ENCODE data around the gene DDX24.
A peak's percentile ranks its signal among the peaks of the same experiment; 100 is the strongest.

Gene DDX24

DNA sequence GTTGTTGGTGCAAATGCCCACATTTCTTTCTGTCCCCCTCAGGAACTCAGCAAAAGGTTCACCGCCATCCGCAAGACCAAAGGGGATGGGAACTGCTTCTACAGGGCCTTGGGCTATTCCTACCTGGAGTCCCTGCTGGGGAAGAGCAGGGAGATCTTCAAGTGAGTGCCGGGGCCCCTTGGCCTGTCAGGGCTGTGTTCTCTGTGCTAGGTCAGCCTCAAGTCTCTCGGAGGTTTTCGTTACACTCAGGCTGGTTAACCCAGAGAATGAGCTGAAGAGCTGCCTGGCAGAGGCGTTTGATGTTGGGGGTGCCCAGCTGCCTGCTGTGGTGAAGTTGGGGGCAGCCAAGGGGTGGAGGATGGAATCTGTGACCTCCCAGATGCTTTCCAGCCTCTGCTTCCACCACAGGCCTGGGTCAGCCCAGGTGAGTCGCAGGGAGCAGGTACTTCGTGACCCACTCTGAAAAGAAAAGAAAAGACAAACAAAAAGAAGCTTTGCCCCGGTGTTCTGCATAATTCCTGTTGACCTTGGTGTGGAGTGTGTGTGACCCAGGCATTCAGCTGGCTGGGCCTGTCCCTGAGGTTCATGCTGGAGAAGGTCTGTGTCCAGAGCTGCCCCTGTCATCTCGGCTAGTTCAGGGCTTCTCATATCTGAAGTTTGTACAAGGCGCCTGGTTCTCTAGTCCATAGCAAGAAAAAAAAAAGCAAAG lies 41.9 kb downstream of the DDX24 start:
- in situ Hi-C loops (cut with MboI; ENCODE audit: low sequenced_read_pairs, unreplicated experiment): loop anchor here (10.0 kb wide), 1 partner anchor 96 kb away; no protein-coding TSS in a partner anchor
- TF ChIP-seq, protein P1, sequence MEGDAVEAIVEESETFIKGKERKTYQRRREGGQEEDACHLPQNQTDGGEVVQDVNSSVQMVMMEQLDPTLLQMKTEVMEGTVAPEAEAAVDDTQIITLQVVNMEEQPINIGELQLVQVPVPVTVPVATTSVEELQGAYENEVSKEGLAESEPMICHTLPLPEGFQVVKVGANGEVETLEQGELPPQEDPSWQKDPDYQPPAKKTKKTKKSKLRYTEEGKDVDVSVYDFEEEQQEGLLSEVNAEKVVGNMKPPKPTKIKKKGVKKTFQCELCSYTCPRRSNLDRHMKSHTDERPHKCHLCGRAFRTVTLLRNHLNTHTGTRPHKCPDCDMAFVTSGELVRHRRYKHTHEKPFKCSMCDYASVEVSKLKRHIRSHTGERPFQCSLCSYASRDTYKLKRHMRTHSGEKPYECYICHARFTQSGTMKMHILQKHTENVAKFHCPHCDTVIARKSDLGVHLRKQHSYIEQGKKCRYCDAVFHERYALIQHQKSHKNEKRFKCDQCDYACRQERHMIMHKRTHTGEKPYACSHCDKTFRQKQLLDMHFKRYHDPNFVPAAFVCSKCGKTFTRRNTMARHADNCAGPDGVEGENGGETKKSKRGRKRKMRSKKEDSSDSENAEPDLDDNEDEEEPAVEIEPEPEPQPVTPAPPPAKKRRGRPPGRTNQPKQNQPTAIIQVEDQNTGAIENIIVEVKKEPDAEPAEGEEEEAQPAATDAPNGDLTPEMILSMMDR (IDR thresholded peaks at IDR 0.05; ENCODE audit: borderline replicate concordance, control extremely low read depth, extremely low read depth, insufficient read depth, missing control alignments): no peak
- DNase-seq (ENCODE audit: low spot score): peak; percentile 17

DNA sequence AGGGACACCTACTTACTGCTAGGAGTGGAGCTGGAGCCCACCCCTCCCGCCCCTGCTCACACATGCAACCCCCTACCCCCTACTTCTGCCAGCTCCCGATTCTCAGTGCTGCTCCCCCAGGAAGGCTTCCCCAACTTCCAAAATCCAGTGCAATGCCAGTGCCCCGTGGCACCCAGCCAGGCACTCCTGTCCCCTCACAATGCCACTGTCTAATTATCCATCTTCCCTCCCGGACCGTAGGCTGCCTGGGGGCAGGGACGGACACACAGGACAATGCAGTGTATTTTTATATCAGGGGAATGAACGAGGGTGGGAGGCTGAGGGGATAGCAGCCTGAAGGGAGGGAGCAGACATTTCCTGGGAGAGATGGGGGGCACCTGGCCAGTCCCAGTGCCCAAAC lies 42.5 kb downstream of the DDX24 start:
- DNase-seq (ENCODE audit: low spot score): no peak
- in situ Hi-C loops (cut with MboI; ENCODE audit: low sequenced_read_pairs, unreplicated experiment): loop anchor here (10.0 kb wide), 1 partner anchor 96 kb away; no protein-coding TSS in a partner anchor
- TF ChIP-seq, protein P1 (IDR thresholded peaks at IDR 0.05; ENCODE audit: borderline replicate concordance, control extremely low read depth, extremely low read depth, insufficient read depth, missing control alignments): no peak

DNA sequence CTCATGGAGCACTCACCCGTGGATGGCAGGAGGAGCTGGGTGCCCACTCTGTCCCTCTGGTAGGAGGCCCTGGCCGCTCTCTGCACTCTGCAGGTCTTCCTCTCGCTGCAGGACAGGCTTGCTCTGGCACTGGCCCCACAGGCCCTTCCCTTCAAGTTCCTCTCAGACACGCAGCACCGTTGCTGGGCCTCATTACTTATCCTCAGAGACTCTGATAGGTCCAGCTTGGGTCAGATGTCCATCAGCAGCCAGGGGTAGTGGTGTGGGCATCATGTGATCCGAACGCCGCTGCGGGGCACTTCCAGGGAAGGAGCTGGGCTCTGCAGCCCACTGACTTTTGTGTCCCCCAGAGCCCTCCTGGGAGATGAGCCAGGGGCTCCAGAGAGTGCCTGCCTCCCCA lies 43.0 kb downstream of the DDX24 start:
- in situ Hi-C loops (cut with MboI; ENCODE audit: low sequenced_read_pairs, unreplicated experiment): loop anchor here (10.0 kb wide), 1 partner anchor 97 kb away; no protein-coding TSS in a partner anchor
- peak; percentile 10 for DNase-seq (ENCODE audit: low spot score)
- TF ChIP-seq, protein P1 (IDR thresholded peaks at IDR 0.05; ENCODE audit: borderline replicate concordance, control extremely low read depth, extremely low read depth, insufficient read depth, missing control alignments): no peak

DNA sequence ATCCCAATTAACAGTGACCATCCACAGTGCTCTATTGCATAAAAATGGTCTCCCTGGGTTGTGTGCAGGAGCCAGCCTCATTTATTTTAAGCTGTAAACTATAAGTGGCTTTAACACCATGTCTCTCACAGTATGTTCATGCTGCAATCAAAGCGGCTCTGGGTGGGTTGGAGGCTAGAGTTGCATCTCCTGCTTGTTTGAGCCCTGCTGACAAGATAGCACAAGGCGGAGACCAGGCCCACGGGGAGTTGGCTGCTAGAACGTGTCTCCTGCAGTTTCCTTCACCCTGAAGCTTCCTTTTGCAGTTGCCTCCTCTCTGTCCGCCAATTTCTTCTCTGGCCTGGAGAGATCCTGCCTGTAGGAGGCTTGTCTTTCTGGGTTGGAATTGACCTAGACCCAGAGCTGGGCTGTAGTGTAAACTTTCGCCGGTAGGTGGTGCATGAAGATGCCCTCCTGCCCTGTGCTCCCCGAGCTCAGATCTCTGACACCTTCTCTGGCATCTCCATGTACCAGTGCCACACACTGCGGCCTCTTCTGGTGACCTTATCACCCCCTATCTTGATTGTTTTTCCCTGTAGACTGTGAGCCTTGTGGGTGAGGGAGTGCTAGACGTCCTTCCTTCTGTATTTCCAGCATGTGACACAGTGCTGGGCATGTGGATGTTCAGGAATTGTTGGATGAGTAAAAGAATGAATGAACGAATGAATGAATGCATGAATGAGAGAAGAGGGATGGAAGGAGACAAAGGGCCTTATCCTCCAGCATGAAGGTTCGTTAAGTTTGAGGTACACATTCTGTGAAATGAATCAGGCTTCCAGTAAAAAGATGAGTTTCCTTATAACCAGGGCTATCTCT lies 44.5 kb downstream of the DDX24 start:
- TF ChIP-seq, protein P1 (IDR thresholded peaks at IDR 0.05; ENCODE audit: borderline replicate concordance, control extremely low read depth, extremely low read depth, insufficient read depth, missing control alignments): peak; percentile 84
- peak; percentile 83 for DNase-seq (ENCODE audit: low spot score)
- in situ Hi-C loops (cut with MboI; ENCODE audit: low sequenced_read_pairs, unreplicated experiment): loop anchor here (10.0 kb wide), 1 partner anchor 98 kb away; no protein-coding TSS in a partner anchor

DNA sequence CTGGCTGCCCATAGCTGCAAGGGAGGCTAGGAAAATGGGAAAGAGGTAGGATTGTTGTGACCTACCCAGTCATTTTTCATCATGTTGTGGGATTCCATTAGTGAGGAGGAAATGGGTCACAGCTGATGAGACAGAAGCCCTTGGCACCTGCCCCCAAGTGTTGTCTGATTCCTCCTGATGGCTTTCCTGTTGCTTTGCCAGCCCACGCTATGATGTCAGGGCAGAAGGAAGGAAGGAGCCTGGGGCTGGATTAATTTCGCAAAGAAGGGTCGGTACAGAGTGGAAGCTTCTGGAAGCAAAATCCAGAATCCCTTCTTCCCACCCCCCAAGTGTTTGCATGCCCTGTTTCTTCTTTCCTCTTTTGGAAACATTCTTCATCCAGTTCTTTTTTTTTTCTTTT lies 46.1 kb downstream of the DDX24 start:
- DNase-seq (ENCODE audit: low spot score): no peak
- in situ Hi-C loops (cut with MboI; ENCODE audit: low sequenced_read_pairs, unreplicated experiment): loop anchor here (10.0 kb wide), 1 partner anchor 100 kb away; no protein-coding TSS in a partner anchor
- TF ChIP-seq, protein P1 (IDR thresholded peaks at IDR 0.05; ENCODE audit: borderline replicate concordance, control extremely low read depth, extremely low read depth, insufficient read depth, missing control alignments): no peak

DNA sequence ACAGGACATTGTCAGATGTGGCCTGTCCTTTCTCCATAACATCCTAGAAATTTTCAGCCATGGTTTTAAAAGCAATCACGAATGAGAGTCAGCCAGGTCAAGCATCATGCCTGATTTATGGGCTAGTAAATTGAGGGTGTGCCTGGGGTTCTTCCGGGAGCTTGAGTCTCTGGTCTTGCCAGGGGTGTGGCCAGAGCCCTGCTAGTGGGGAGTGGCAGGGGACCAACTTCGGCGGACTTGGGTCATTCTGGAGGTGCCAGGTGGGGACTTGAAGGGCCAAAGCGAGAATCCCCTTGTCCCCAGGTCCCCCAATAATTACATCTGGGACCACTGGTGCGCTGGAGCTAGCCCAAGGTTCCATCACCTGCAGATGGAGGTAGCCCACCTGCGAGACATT lies 49.1 kb downstream of the DDX24 start:
- no peak for DNase-seq (ENCODE audit: low spot score)
- in situ Hi-C loops (cut with MboI; ENCODE audit: low sequenced_read_pairs, unreplicated experiment): loop anchor here (10.0 kb wide), 1 partner anchor 103 kb away; no protein-coding TSS in a partner anchor

More for the DNA sequence above, 49.1 kb downstream of the DDX24 start:
- TF ChIP-seq, protein P1 (IDR thresholded peaks at IDR 0.05; ENCODE audit: borderline replicate concordance, control extremely low read depth, extremely low read depth, insufficient read depth, missing control alignments): no peak
